ENCODE results near the gene LAG3.

The LAG3 gene

GRCh38 chr12:6770094-6770493 lies 2.2 kb upstream of the LAG3 start:
- TF ChIP-seq FOXP2 (optimal IDR thresholded peaks at IDR 0.05; ENCODE audit: borderline replicate concordance, extremely low read depth, extremely low read length, insufficient read depth), result no peak
- no peak for TF ChIP-seq REST (IDR thresholded peaks at IDR 0.05; ENCODE audit: insufficient read depth in 1 of 2, low read depth in 2 of 2, low read length in 2 of 2)
- TF ChIP-seq POLR2AphosphoS5 (IDR thresholded peaks at IDR 0.05; ENCODE audit: low read depth, low read length), result no peak
- no peak for TF ChIP-seq TAF1 (IDR thresholded peaks at IDR 0.05; ENCODE audit: borderline replicate concordance, insufficient read depth, low read length)

DNA sequence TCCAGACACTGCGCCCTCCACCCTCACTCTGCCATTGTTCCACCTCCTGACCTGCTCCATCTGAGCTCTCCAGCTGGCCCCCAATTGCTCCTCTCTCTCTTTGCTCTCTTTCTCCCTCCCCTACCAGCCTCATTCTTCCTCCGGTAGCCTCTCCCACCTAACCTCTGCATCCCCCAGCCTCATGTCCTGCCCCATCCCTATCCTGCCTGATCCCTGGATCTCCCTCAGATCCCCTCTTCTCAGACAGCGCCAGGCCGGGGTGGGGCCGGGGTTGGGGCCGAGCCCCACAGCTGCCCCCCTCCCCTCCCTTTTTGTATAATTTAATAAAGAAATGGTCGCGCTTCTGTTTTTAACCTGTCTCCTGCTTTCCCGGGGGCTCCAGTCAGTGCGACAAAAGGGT lies 1.7 kb upstream of the LAG3 start:
- TF ChIP-seq POLR2AphosphoS5 (IDR thresholded peaks at IDR 0.05; ENCODE audit: low read depth, low read length), result no peak
- TF ChIP-seq TAF1 (IDR thresholded peaks at IDR 0.05; ENCODE audit: borderline replicate concordance, insufficient read depth, low read length), result no peak
- TF ChIP-seq FOXP2 (optimal IDR thresholded peaks at IDR 0.05; ENCODE audit: borderline replicate concordance, extremely low read depth, extremely low read length, insufficient read depth), result no peak
- TF ChIP-seq SIN3A (IDR thresholded peaks at IDR 0.05; ENCODE audit: borderline replicate concordance, insufficient read depth, low read length), result no peak
- TF ChIP-seq REST (IDR thresholded peaks at IDR 0.05; ENCODE audit: insufficient read depth in 1 of 2, low read depth in 2 of 2, low read length in 2 of 2), result no peak

DNA sequence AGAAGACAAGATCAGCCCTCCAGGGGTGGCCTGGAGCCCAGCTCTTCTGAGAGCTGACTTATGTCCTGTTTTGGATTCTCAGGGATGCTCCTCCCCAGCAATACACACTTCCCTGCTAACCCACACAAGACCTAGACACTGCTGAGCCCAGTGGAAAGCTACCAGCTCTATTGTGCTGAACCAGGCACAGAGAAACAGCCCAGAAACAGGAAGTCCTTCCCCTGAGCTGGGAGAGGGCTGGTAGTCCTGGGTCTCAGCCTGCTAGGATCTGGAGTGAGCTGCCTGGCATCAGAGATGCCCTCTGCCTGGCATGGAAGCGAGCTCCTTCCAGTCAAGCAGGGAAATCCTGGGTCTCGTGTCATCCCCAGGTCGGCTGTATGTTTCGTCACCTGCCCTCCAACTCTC lies 1.2 kb upstream of the LAG3 start:
- no peak for TF ChIP-seq TAF1 (IDR thresholded peaks at IDR 0.05; ENCODE audit: borderline replicate concordance, insufficient read depth, low read length)
- TF ChIP-seq FOXP2 (optimal IDR thresholded peaks at IDR 0.05; ENCODE audit: borderline replicate concordance, extremely low read depth, extremely low read length, insufficient read depth), result no peak
- no peak for TF ChIP-seq REST (IDR thresholded peaks at IDR 0.05; ENCODE audit: insufficient read depth in 1 of 2, low read depth in 2 of 2, low read length in 2 of 2)
- TF ChIP-seq SIN3A (IDR thresholded peaks at IDR 0.05; ENCODE audit: borderline replicate concordance, insufficient read depth, low read length), result no peak
- no peak; the same call in 1 of the 2 replicates for TF ChIP-seq POLR2AphosphoS5 (IDR thresholded peaks at IDR 0.05; ENCODE audit: low read depth, low read length)

DNA sequence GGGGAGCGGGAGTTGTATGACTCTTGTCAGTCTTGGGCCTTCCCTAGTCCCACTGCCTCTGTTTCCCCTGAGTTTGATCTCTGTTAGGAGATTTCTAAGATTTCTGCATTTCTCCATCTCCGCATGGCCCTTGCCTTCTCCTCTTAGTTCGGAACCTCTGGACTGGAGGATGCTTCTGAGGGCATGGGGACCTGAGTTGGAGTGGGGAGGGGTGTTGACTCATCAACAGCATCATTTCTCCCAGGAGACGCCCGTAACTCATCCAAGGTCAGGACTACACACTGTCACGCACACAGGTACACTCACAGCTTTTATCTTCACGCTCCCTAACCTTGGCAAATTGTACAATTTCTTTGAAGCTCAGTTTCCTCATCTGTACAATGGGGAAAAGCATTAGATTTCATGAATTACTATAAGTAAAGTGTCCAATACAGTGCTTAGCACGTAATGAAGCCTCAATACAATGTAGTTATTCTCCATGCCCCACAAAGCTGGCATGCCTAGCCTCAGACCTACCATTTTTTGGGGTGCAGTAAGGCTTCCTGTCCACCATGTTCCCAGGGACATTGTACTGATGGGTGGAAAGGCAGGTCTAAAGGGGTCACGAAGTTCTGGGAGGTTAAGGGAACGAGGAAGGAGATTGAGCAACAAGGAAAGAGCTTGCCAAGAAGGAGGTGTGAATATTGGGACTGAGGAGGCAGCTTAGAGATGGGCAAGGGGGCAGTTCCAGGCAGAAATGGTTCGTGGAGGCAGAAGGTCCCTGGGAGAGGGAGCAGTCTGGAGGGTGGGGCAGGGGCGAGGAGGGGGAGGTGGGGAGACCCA lies 600 bp upstream of the LAG3 start:
- TF ChIP-seq REST (IDR thresholded peaks at IDR 0.05; ENCODE audit: insufficient read depth in 1 of 2, low read depth in 2 of 2, low read length in 2 of 2) (no peak), TAF1 (IDR thresholded peaks at IDR 0.05; ENCODE audit: borderline replicate concordance, insufficient read depth, low read length) (no peak), POLR2AphosphoS5 (IDR thresholded peaks at IDR 0.05; ENCODE audit: low read depth, low read length) (peak; percentile 18; the same call in 1 of the 2 replicates), FOXP2 (optimal IDR thresholded peaks at IDR 0.05; ENCODE audit: borderline replicate concordance, extremely low read depth, extremely low read length, insufficient read depth) (no peak), SIN3A (IDR thresholded peaks at IDR 0.05; ENCODE audit: borderline replicate concordance, insufficient read depth, low read length) (no peak)
